Endodermal cell (in vitro differentiated cells): ENCODE measurements around the gene CEP112. TPM values are rescaled to one million over a fixed set of nuclear protein-coding genes. Genes with fewer than 3 reads are reported as not detected.

Experiments used
- DNase-seq: peaks from one replicate; pipeline ENCODE4 v3.0.0-alpha.2; 2017
- H3K27ac ChIP-seq: 2 replicates; pipeline ENCODE4 v1.5.1; 2013; ENCODE audit warnings: mild to moderate bottlenecking, low read depth, low read length, moderate library complexity
- H3K27me3 ChIP-seq: 2 replicates; pipeline ENCODE4 v1.6.1; 2013; ENCODE audit warnings: mild to moderate bottlenecking, low read length, moderate library complexity; ENCODE audit not compliant: insufficient read depth, control insufficient read depth, poor library complexity, severe bottlenecking
- H3K36me3 ChIP-seq: 2 replicates; pipeline ENCODE4 v1.7.0; 2013; ENCODE audit warnings: mild to moderate bottlenecking, low read length, moderate library complexity; ENCODE audit not compliant: control insufficient read depth, insufficient read depth
- H3K4me1 ChIP-seq: one replicate; pipeline ENCODE4 v1.7.0; 2013; ENCODE audit warnings: low read length; ENCODE audit not compliant: control insufficient read depth, insufficient read depth
- H3K4me3 ChIP-seq: 2 replicates; pipeline ENCODE4 v1.5.1; 2013; ENCODE audit warnings: mild to moderate bottlenecking, low read length, moderate library complexity
- H3K9ac ChIP-seq: 2 replicates; pipeline ENCODE4 v1.6.1; 2013; ENCODE audit warnings: mild to moderate bottlenecking, low read length, moderate library complexity; ENCODE audit not compliant: poor library complexity, severe bottlenecking; ENCODE audit errors: extremely low read depth
- H3K9me3 ChIP-seq: 2 replicates; pipeline ENCODE4 v1.6.1; 2013; ENCODE audit warnings: mild to moderate bottlenecking, low read length, moderate library complexity; ENCODE audit not compliant: control insufficient read depth
- H3K27ac Mint-ChIP-seq: 2 replicates; pipeline ENCODE4 v1.8.0; 2020; ENCODE audit warnings: mixed read lengths
- H3K27me3 Mint-ChIP-seq: 2 replicates; pipeline ENCODE4 v1.8.0; 2021; ENCODE audit warnings: mild to moderate bottlenecking, mixed read lengths; ENCODE audit not compliant: insufficient read depth
- H3K36me3 Mint-ChIP-seq: 2 replicates; pipeline ENCODE4 v1.8.0; 2020; ENCODE audit warnings: low read depth, mixed read lengths
- H3K4me1 Mint-ChIP-seq: 2 replicates; pipeline ENCODE4 v1.8.0; 2020; ENCODE audit warnings: mixed read lengths
- H3K4me3 Mint-ChIP-seq: 2 replicates; pipeline ENCODE4 v1.8.0; 2020; ENCODE audit warnings: mild to moderate bottlenecking, moderate library complexity, mixed read lengths
- H3K9me3 Mint-ChIP-seq: 2 replicates; pipeline ENCODE4 v1.8.0; 2020; ENCODE audit warnings: mild to moderate bottlenecking, mixed read lengths
- WGBS, 2 experiments: methylation state at CpG; one replicate each; pipeline versions ENCODE4 v1.1.5 to v1.1.7; 2013; ENCODE audit warnings: missing lambda C conversion rate in 2 of 2, mixed read lengths in 1 of 2; ENCODE audit not compliant: insufficient coverage in 1 of 2, insufficient read length in 1 of 2; 5-methylcytosine and 5-hydroxymethylcytosine counted together
- total RNA-seq, 2 donors: library from RNA; stranded (reverse); fragmentation: NEBNext Ultra II Directional in 1 of 2; extraction: Animal tissue kit (Norgen Biotek cat#: 25700) in 1 of 2; gene quantifications; 2 replicates in 1 of 2; 3 replicates in 1 of 2; pipeline ENCODE4 v1.2.1, GENCODE V29; 2021
- TF ChIP-seq, protein P1 (sequence below): fragments of 200-600 bp; sonication (generic); conservative IDR thresholded peaks from 2 replicates; pipeline ENCODE4 v1.5.0; 2021; ENCODE audit warnings: antibody characterized with exemption, mild to moderate bottlenecking

Gene CEP112
- total RNA-seq, 2 donors from 2014 or later, result 15.2 to 21.4 TPM

DNA sequence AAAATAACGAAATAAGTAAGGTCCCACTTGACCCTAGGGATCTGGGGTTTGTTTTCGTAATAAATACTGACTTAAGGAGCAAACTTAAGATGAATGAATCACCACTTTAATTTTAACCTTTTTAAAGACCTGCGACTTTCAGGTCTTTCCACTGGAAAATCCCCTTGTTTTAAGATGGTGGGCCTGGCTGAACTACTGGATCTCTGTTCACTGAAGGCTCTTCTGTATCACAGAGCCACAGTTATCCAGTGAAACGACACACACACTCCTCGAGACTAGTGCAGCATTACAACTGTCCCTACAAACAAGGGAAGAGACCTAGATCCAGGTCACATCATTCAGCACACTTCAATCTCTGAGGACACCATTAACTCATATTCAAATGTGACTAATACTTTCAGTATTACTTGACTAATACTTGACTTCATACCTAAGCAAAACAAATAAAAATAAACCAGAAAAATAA is 299.0 kb downstream of the CEP112 start:
- H3K27me3 ChIP-seq, result no peaks in the 10 kb centered on the region
- no peak overlapping the region for H3K4me3 ChIP-seq
- Mint-ChIP-seq H3K9me3 (no peaks in the 10 kb centered on the region), H3K27ac (no peak overlapping the region), H3K4me3 (no peak overlapping the region), H3K27me3 (no peaks in the 10 kb centered on the region), H3K4me1 (peaks cover 20% of the 10 kb centered on the region), H3K36me3 (no peaks in the 10 kb centered on the region)
- no peak for DNase-seq
- H3K36me3 ChIP-seq, result no peaks in the 10 kb centered on the region
- TF ChIP-seq, protein P1, sequence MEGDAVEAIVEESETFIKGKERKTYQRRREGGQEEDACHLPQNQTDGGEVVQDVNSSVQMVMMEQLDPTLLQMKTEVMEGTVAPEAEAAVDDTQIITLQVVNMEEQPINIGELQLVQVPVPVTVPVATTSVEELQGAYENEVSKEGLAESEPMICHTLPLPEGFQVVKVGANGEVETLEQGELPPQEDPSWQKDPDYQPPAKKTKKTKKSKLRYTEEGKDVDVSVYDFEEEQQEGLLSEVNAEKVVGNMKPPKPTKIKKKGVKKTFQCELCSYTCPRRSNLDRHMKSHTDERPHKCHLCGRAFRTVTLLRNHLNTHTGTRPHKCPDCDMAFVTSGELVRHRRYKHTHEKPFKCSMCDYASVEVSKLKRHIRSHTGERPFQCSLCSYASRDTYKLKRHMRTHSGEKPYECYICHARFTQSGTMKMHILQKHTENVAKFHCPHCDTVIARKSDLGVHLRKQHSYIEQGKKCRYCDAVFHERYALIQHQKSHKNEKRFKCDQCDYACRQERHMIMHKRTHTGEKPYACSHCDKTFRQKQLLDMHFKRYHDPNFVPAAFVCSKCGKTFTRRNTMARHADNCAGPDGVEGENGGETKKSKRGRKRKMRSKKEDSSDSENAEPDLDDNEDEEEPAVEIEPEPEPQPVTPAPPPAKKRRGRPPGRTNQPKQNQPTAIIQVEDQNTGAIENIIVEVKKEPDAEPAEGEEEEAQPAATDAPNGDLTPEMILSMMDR, result no peak
- no peak overlapping the region for H3K27ac ChIP-seq
- 96% methylated on average over 5 of the region's 5 CpGs for WGBS, 2 experiments
- H3K9me3 ChIP-seq, result no peaks in the 10 kb centered on the region
- no peak overlapping the region for H3K9ac ChIP-seq
- peaks cover 4% of the 10 kb centered on the region for H3K4me1 ChIP-seq

DNA sequence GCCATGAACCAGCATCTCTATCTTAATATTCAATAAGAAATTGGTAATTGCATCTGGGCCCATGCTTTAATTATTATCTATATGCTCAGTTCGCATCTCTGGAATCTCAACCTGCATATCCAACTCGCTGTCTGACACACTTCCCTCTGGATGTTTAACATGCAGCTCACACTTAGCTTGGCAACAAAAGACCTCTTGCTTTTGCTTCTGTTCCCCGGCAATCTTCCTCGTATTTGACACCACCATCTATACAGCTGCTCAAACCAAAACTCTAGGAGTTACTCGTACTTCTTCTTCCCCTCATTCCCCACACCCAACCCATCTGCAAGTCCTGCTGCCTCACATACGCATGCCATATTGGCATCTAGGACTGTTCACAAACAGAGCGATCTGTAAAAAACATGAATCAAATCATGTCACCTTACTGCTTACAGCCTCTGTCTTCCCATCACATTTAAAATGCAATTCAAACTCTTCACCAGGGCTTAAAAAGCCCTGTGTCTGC is 300.6 kb downstream of the CEP112 start:
- no peaks in the 10 kb centered on the region for H3K36me3 ChIP-seq
- WGBS, 2 experiments, result 95 to 97% methylated on average over 6 to 7 of the region's 7 CpGs
- H3K4me3 ChIP-seq, result no peak overlapping the region
- no peaks in the 10 kb centered on the region for H3K9me3 ChIP-seq
- H3K9ac ChIP-seq, result no peak overlapping the region
- H3K27me3 ChIP-seq, result no peaks in the 10 kb centered on the region
- Mint-ChIP-seq H3K36me3 (no peaks in the 10 kb centered on the region), H3K9me3 (no peaks in the 10 kb centered on the region), H3K4me1 (peaks cover 23% of the 10 kb centered on the region), H3K27me3 (no peaks in the 10 kb centered on the region), H3K4me3 (no peak overlapping the region), H3K27ac (no peak overlapping the region)
- TF ChIP-seq, protein P1, result no peak
- H3K27ac ChIP-seq, result no peak overlapping the region
- H3K4me1 ChIP-seq, result peaks cover 5% of the 10 kb centered on the region
- no peak for DNase-seq

DNA sequence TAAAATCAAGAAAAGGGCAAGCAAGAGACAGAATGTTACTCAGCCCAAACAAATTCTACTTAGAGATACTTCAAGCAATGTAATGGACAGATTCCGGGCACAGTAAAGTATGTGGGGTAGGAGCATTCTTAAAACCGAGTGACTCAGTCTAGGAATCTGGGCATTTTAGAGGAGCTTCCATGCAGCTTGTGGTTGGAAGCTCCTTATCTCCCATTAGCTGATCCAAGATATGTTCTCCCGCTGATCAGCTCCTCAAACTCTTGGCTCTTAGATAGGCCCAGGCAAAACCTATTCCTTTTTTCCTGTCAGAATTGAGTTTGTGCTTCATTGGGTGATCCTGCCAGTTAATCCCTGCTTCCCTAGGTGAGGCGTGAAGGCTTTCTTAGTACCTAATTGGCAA is 303.3 kb downstream of the CEP112 start:
- DNase-seq, result peak; percentile 58
- Mint-ChIP-seq H3K27ac (no peak overlapping the region), H3K4me3 (no peak overlapping the region), H3K27me3 (no peaks in the 10 kb centered on the region), H3K4me1 (peaks cover 16% of the 10 kb centered on the region), H3K9me3 (no peaks in the 10 kb centered on the region), H3K36me3 (no peaks in the 10 kb centered on the region)
- Histone ChIP-seq H3K9me3 (no peaks in the 10 kb centered on the region), H3K27me3 (no peaks in the 10 kb centered on the region), H3K36me3 (no peaks in the 10 kb centered on the region), H3K4me1 (peaks cover 5% of the 10 kb centered on the region), H3K4me3 (no peak overlapping the region), H3K27ac (no peak overlapping the region), H3K9ac (no peak overlapping the region)
- TF ChIP-seq, protein P1, result no peak
- 74 to 90% methylated on average over 3 to 4 of the region's 4 CpGs for WGBS, 2 experiments
